ENCODE data around the gene ADPRH. TPM values are rescaled to one million over a fixed set of nuclear protein-coding genes. Genes with fewer than 3 reads are reported as not detected.

ADPRH gene
- total and polyA plus RNA-seq, 10 of the 15 experiments (the other 5 are each of a cell fraction or from before 2014, with no cell fraction given), result 2.3 to 32.6 (median 19.0) TPM

DNA sequence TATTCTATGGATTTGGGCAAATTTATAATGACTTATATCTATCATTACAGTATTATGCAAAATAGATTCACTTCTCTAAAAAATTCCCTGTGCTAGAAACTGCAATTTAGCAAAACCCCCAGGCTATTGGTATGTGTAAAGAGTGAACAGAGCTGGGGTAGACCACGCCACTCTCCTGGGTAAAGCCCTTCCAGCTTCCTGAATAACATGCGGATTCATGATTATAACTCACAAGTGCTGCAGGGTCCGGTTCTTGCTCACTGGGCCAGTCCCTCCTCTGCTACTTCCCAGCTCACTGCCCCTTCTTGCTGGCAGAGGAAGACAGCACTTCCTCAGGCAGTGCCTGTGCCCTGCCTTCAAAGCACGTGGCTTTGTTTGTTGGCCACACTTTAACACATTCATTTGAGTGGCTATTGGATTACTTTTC is 24.0 kb upstream of the ADPRH start:
- no peak overlapping the region for H2AFZ ChIP-seq (ENCODE audit: control insufficient read depth, low read depth, low read length)
- peak overlapping the region; percentile 76 for H3K4me3 ChIP-seq
- TF ChIP-seq EZH2 (IDR thresholded peaks at IDR 0.05; ENCODE audit: borderline replicate concordance, control insufficient read depth, low read depth, low read length), result no peak
- TF ChIP-seq SUPT20H (IDR thresholded peaks at IDR 0.05; ENCODE audit: borderline replicate concordance, control insufficient read depth, low read depth, low read length), result no peak
- TF ChIP-seq BACH1 (IDR thresholded peaks at IDR 0.05; ENCODE audit: borderline replicate concordance), result peak; percentile 31; the same call in 1 of the 2 replicates
- TF ChIP-seq TCF7 (IDR thresholded peaks at IDR 0.05; ENCODE audit: borderline replicate concordance), result no peak
- TF ChIP-seq NKRF (conservative IDR thresholded peaks at IDR 0.05), result 0 out of 2 replicates have a peak, but pooled peaks have one; percentile 41
- TF ChIP-seq SIX5 (IDR thresholded peaks at IDR 0.05; ENCODE audit: low read depth, low read length, severe bottlenecking), result no peak
- TF ChIP-seq RUNX3 (IDR thresholded peaks at IDR 0.05; ENCODE audit: low read length), result peak; percentile 22; the same call in 1 of the 2 replicates
- no peak for TF ChIP-seq PAX8 (IDR thresholded peaks at IDR 0.05)
- no peak for TF ChIP-seq SMC3 (IDR thresholded peaks at IDR 0.05; ENCODE audit: borderline replicate concordance, low read length)
- TF ChIP-seq, protein P1, sequence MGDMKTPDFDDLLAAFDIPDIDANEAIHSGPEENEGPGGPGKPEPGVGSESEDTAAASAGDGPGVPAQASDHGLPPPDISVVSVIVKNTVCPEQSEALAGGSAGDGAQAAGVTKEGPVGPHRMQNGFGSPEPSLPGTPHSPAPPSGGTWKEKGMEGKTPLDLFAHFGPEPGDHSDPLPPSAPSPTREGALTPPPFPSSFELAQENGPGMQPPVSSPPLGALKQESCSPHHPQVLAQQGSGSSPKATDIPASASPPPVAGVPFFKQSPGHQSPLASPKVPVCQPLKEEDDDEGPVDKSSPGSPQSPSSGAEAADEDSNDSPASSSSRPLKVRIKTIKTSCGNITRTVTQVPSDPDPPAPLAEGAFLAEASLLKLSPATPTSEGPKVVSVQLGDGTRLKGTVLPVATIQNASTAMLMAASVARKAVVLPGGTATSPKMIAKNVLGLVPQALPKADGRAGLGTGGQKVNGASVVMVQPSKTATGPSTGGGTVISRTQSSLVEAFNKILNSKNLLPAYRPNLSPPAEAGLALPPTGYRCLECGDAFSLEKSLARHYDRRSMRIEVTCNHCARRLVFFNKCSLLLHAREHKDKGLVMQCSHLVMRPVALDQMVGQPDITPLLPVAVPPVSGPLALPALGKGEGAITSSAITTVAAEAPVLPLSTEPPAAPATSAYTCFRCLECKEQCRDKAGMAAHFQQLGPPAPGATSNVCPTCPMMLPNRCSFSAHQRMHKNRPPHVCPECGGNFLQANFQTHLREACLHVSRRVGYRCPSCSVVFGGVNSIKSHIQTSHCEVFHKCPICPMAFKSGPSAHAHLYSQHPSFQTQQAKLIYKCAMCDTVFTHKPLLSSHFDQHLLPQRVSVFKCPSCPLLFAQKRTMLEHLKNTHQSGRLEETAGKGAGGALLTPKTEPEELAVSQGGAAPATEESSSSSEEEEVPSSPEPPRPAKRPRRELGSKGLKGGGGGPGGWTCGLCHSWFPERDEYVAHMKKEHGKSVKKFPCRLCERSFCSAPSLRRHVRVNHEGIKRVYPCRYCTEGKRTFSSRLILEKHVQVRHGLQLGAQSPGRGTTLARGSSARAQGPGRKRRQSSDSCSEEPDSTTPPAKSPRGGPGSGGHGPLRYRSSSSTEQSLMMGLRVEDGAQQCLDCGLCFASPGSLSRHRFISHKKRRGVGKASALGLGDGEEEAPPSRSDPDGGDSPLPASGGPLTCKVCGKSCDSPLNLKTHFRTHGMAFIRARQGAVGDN (IDR thresholded peaks at IDR 0.05), result peak; percentile 63
- TF ChIP-seq CREM (IDR thresholded peaks at IDR 0.05; ENCODE audit: low read depth), result no peak
- TF ChIP-seq, protein P2, sequence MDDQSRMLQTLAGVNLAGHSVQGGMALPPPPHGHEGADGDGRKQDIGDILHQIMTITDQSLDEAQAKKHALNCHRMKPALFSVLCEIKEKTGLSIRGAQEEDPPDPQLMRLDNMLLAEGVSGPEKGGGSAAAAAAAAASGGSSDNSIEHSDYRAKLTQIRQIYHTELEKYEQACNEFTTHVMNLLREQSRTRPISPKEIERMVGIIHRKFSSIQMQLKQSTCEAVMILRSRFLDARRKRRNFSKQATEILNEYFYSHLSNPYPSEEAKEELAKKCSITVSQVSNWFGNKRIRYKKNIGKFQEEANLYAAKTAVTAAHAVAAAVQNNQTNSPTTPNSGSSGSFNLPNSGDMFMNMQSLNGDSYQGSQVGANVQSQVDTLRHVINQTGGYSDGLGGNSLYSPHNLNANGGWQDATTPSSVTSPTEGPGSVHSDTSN (IDR thresholded peaks at IDR 0.05; ENCODE audit: insufficient replicate concordance, low read depth, low read length), result no peak
- TF ChIP-seq TCF3 (IDR thresholded peaks at IDR 0.05; ENCODE audit: borderline replicate concordance, insufficient read depth, low read depth, low read length), result no peak
- TF ChIP-seq ZZZ3 (IDR thresholded peaks at IDR 0.05; ENCODE audit: control insufficient read depth, insufficient read length, low read depth), result no peak

More for the DNA sequence above, 24.0 kb upstream of the ADPRH start:
- H3K27me3 ChIP-seq (replicated peaks in 1 of 2; ENCODE audit: control insufficient read depth in 2 of 2, insufficient read depth in 2 of 2, low read length in 1 of 2), result no peaks in the 10 kb centered on the region
- no TSS peak for BruUV-seq (replicated peaks)
- H3K9ac ChIP-seq (ENCODE audit: control insufficient read depth, insufficient read depth, low read length), result peak overlapping the region; percentile 99
- RAD21 ChIA-PET (ENCODE audit: unreplicated experiment), result interaction anchor here (0.7 to 11.9 kb wide), 9 partner anchors 16 to 259 kb away, joined by 3 to 239 read pairs (median 4); no protein-coding TSS in a partner anchor
- CTCF ChIA-PET, result interaction anchor here (0.7 to 6.0 kb wide), 7 partner anchors 14 to 125 kb away, joined by 3 to 46 read pairs (median 6); no protein-coding TSS in a partner anchor
- peaks cover 99% of the 10 kb centered on the region for H3K79me2 ChIP-seq (ENCODE audit: control insufficient read depth, insufficient read depth, low read length)
- H3K4me2 ChIP-seq (ENCODE audit: control insufficient read depth, insufficient read depth), result peak overlapping the region; percentile 98
- in situ Hi-C loops (cut with MboI), result no loop called here
- H3K27ac ChIP-seq (ENCODE audit: control insufficient read depth, insufficient read depth), result peak overlapping the region; percentile 98
- peak; percentile 3 for ATAC-seq
- FAIRE-seq, result no peak
- POLR2A ChIA-PET, result interaction anchor here (0.7 to 6.4 kb wide), 9 partner anchors 9 to 120 kb away, joined by 3 to 104 read pairs (median 4); partner anchors contain the start of genes ADPRH and PLA1A
- WGBS (ENCODE audit: insufficient coverage, insufficient replicate concordance, low lambda C conversion rate, missing lambda C conversion rate), result 0% methylated on average over 4 of the region's 4 CpGs
- H3K9me3 ChIP-seq (replicated peaks; ENCODE audit: control insufficient read depth, insufficient read depth, low read length), result no peaks in the 10 kb centered on the region
- no peaks in the 10 kb centered on the region for H4K20me1 ChIP-seq (ENCODE audit: control insufficient read depth, insufficient read depth)
- intact Hi-C loops (cut with micrococcal nuclease; ENCODE audit: unreplicated experiment), result loop anchor here (5.0 to 10.0 kb wide), 3 partner anchors 233 to 539 kb away; partner anchors contain the start of gene GSK3B
- H3K4me1 ChIP-seq (ENCODE audit: control insufficient read depth, insufficient read depth, low read length), result peaks cover 42% of the 10 kb centered on the region
- SMC1A ChIA-PET (ENCODE audit: uncharacterized antibody, unreplicated experiment), result interaction anchor here (0.7 to 8.9 kb wide), 23 partner anchors 12 to 673 kb away, joined by 3 to 151 read pairs (median 4); partner anchors contain the start of genes COX17 and TIMMDC1
- H3K36me3 ChIP-seq (ENCODE audit: control insufficient read depth in 2 of 2, insufficient read depth in 2 of 2, low read length in 1 of 2), result peaks cover 0 to 3% of the 10 kb centered on the region in 2 experiments; a peak in 1 of 4 replicates
- DNase-seq (ENCODE audit: low read depth, low spot score), result no peak
